RWPE2 (cell line): ENCODE measurements around the gene RO60.
"Not testable (repeated sequence)": the region's sequence is repeated elsewhere in the genome, so short reads cannot be mapped to it uniquely, and the experiment has no call there.

Source experiments
- ATAC-seq: fragments of 200-7000 bp; cut with Tn5 transposase; 3 replicates; pipeline ENCODE4 v1.9.1; 2021; ENCODE audit warnings: low read depth
- DNase-seq: peaks from one replicate; pipeline ENCODE4 v3.0.0-alpha.2; 2020; ENCODE audit warnings: low spot score
- H3K27ac ChIP-seq: fragments of 450-650 bp; 2 replicates; pipeline ENCODE4 v1.5.1; 2017; ENCODE audit warnings: mild to moderate bottlenecking; ENCODE audit not compliant: poor library complexity, severe bottlenecking
- H3K27me3 ChIP-seq: fragments of 250-450 bp; sonication (Bioruptor Pico); 2 replicates; pipeline ENCODE4 v1.5.1; 2021; ENCODE audit warnings: mild to moderate bottlenecking, moderate library complexity; ENCODE audit not compliant: insufficient read depth, poor library complexity, severe bottlenecking
- H3K36me3 ChIP-seq: fragments of 250-450 bp; sonication (Bioruptor Pico); 2 replicates; pipeline ENCODE4 v1.5.1; 2020; ENCODE audit warnings: low read depth, mild to moderate bottlenecking, moderate library complexity
- H3K4me1 ChIP-seq: fragments of 250-450 bp; sonication (Bioruptor Pico); 2 replicates; pipeline ENCODE4 v1.5.1; 2021; ENCODE audit warnings: mild to moderate bottlenecking, moderate library complexity; ENCODE audit not compliant: insufficient read depth, poor library complexity, severe bottlenecking
- H3K4me3 ChIP-seq: fragments of 250-450 bp; sonication (Bioruptor Pico); 2 replicates; pipeline ENCODE4 v1.5.1; 2021; ENCODE audit warnings: mild to moderate bottlenecking, moderate library complexity; ENCODE audit not compliant: severe bottlenecking
- H3K9me3 ChIP-seq: fragments of 250-450 bp; sonication (Bioruptor Pico); 2 replicates; pipeline ENCODE4 v1.5.1; 2021; ENCODE audit warnings: mild to moderate bottlenecking, moderate library complexity; ENCODE audit not compliant: severe bottlenecking
- CTCF ChIP-seq: fragments of 450-650 bp; IDR thresholded peaks from one replicate; pipeline ENCODE4 v1.5.1; 2017; ENCODE audit warnings: mild to moderate bottlenecking, moderate library complexity; ENCODE audit not compliant: poor library complexity, severe bottlenecking

The RO60 gene

GRCh38 chr1:193031431-193031830, 28.0 kb upstream of the RO60 start:
- Histone ChIP-seq H3K27ac (no peak overlapping the region), H3K36me3 (peaks cover 46% of the 10 kb centered on the region), H3K4me1 (peaks cover 6% of the 10 kb centered on the region), H3K9me3 (no peaks in the 10 kb centered on the region), H3K27me3 (no peaks in the 10 kb centered on the region), H3K4me3 (no peak overlapping the region)
- DNase-seq (no peak), ATAC-seq (no peak)
- peak; percentile 62 for TF ChIP-seq CTCF

GRCh38 chr1:193032643-193033427, 26.6 kb upstream of the RO60 start:
- H3K9me3 ChIP-seq, ATAC-seq, H3K4me1 ChIP-seq, H3K27ac ChIP-seq, DNase-seq, H3K27me3 ChIP-seq, H3K4me3 ChIP-seq: not testable (repeated sequence)
- peaks cover 32% of the 10 kb centered on the region for H3K36me3 ChIP-seq

GRCh38 chr1:193033610-193034009, 25.8 kb upstream of the RO60 start:
- Histone ChIP-seq H3K27ac (no peak overlapping the region), H3K9me3 (no peaks in the 10 kb centered on the region), H3K27me3 (no peaks in the 10 kb centered on the region), H3K4me1 (peaks cover 2% of the 10 kb centered on the region), H3K4me3 (no peak overlapping the region), H3K36me3 (peaks cover 26% of the 10 kb centered on the region)
- no peak for TF ChIP-seq CTCF
- DNase-seq (no peak), ATAC-seq (no peak)

- no peak for TF ChIP-seq CTCF
- no peak overlapping the region for H3K4me3 ChIP-seq
- H3K9me3 ChIP-seq = no peaks in the 10 kb centered on the region
- DNase-seq = no peak
- H3K27me3 ChIP-seq = no peaks in the 10 kb centered on the region
- H3K27ac ChIP-seq = no peak overlapping the region
- no peaks in the 10 kb centered on the region for H3K4me1 ChIP-seq
- peaks cover 24% of the 10 kb centered on the region for H3K36me3 ChIP-seq
- no peak for ATAC-seq
Observed at GRCh38 chr1:193036337-193037047, 22.9 kb upstream of the RO60 start.

GRCh38 chr1:193040011-193040410, 19.4 kb upstream of the RO60 start:
- ATAC-seq (no peak), DNase-seq (no peak)
- no peak for TF ChIP-seq CTCF
- no peaks in the 10 kb centered on the region for H3K27me3 ChIP-seq
- no peaks in the 10 kb centered on the region for H3K9me3 ChIP-seq
- no peak overlapping the region for H3K4me3 ChIP-seq
- peaks cover 28% of the 10 kb centered on the region for H3K36me3 ChIP-seq
- no peak overlapping the region for H3K27ac ChIP-seq
- no peaks in the 10 kb centered on the region for H3K4me1 ChIP-seq
